ENCODE results near the gene AFDN.

AFDN gene

GRCh38 chr6:167841981-167842380, 15.3 kb downstream of the AFDN start:
- no peak for DNase-seq (ENCODE audit: low read depth)
- TF ChIP-seq CTCF (conservative IDR thresholded peaks at IDR 0.05; ENCODE audit: low read depth, low read length): no peak
- no peak overlapping the region for H3K4me3 ChIP-seq (ENCODE audit: low read depth, low read length)

GRCh38 chr6:167842457-167842856, 15.7 kb downstream of the AFDN start:
- no peak for TF ChIP-seq CTCF (conservative IDR thresholded peaks at IDR 0.05; ENCODE audit: low read depth, low read length)
- no peak overlapping the region for H3K4me3 ChIP-seq (ENCODE audit: low read depth, low read length)
- DNase-seq (ENCODE audit: low read depth): no peak

GRCh38 chr6:167843023-167843422, 16.3 kb downstream of the AFDN start:
- no peak overlapping the region for H3K4me3 ChIP-seq (ENCODE audit: low read depth, low read length)
- TF ChIP-seq CTCF (conservative IDR thresholded peaks at IDR 0.05; ENCODE audit: low read depth, low read length): no peak
- no peak for DNase-seq (ENCODE audit: low read depth)

GRCh38 chr6:167845856-167846255, 19.1 kb downstream of the AFDN start:
- no peak for DNase-seq (ENCODE audit: low read depth)
- H3K4me3 ChIP-seq (ENCODE audit: low read depth, low read length): no peak overlapping the region
- TF ChIP-seq CTCF (conservative IDR thresholded peaks at IDR 0.05; ENCODE audit: low read depth, low read length): no peak

GRCh38 chr6:167846997-167847606, 20.4 kb downstream of the AFDN start:
- no peak for TF ChIP-seq CTCF (conservative IDR thresholded peaks at IDR 0.05; ENCODE audit: low read depth, low read length)
- DNase-seq (ENCODE audit: low read depth): peak; percentile 43

GRCh38 chr6:167847936-167848335, 21.2 kb downstream of the AFDN start:
- DNase-seq (ENCODE audit: low read depth): no peak
- TF ChIP-seq CTCF (conservative IDR thresholded peaks at IDR 0.05; ENCODE audit: low read depth, low read length): no peak
- H3K4me3 ChIP-seq (ENCODE audit: low read depth, low read length): no peak overlapping the region

More at GRCh38 chr6:167846997-167847606, 20.4 kb downstream of the AFDN start:
- H3K4me3 ChIP-seq (ENCODE audit: low read depth, low read length): no peak overlapping the region

- no peak for TF ChIP-seq CTCF (conservative IDR thresholded peaks at IDR 0.05; ENCODE audit: low read depth, low read length)
- H3K4me3 ChIP-seq (ENCODE audit: low read depth, low read length): no peak overlapping the region
- no peak for DNase-seq (ENCODE audit: low read depth)
Observed at GRCh38 chr6:167848783-167849182, 22.1 kb downstream of the AFDN start.

All from choroid plexus epithelial cell (primary cell).